Stimulated activated CD8-positive, alpha-beta memory T cell treated with anti-CD3 and anti-CD28 coated beads, Interleukin-12 subunit alpha, Interleukin-12 subunit beta, amount 100 ng/mL, for 24 hours (primary cell): ENCODE results near the gene MACROD1.
"Not testable (repeated sequence)": the region's sequence is repeated elsewhere in the genome, so short reads cannot be mapped to it uniquely, and the experiment has no call there.

Experiments used
- DNase-seq: peaks from one replicate; pipeline ENCODE4 v3.0.0-alpha.2; 2020; ENCODE audit errors: extremely low read depth

Gene MACROD1

GRCh38 chr11:64058494-64058893 lies 107.4 kb downstream of the MACROD1 start:
- no peak for DNase-seq

- DNase-seq, result no peak
Observed at GRCh38 chr11:64057890-64058289, 108.0 kb downstream of the MACROD1 start.

DNA sequence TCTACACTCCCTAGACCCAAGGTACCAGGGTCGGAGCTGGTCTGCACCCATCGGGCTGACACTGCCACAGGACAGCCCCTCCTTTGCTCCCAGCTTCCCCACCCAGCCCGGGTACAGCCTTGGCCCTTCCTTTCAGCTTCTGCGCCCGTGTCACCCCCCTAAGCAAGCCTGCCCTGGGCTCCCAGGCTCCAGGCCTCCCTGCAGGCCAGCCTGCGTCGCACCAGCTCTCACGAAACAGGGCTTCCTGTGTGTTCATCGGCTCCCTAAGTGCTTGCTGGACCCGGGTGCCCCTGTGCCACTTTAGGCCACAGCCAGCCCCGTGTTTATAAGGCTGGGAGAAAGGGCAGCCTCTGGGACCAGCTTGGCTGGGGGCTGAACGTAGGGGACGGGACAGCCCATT lies 109.1 kb downstream of the MACROD1 start:
- DNase-seq, result no peak

DNA sequence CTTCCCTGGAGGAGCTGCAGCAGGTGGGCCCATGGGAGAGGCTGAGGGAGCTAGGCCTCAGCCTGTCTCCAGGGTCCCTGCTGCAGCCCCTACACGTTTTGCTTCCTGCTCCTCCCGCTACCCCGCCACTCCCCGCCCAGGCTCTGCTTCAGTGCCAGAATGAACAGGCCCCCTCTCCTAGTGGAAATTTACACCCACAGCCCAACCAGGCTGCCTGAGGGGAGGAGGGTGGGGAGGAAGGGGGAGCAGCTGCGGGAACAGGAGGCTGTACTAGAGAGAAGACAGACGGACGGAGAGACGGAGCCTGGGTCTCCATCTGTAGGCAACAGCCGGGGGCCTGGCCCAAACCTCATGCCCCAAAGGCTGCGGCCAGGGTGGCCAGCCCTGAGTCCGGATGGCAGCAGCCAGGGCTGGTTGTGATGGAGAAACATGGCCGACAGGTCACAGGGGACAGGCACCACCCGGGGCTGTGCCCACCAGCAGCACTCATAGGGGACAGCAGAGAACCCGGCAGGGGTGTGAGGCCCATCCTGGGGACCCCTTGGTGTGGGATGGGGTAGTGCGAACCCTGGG lies 109.6 kb downstream of the MACROD1 start:
- DNase-seq, result no peak

GRCh38 chr11:64055077-64055476 lies 110.8 kb downstream of the MACROD1 start:
- no peak for DNase-seq

GRCh38 chr11:64053699-64054098 lies 112.2 kb downstream of the MACROD1 start:
- DNase-seq, result no peak

GRCh38 chr11:64052938-64053622 lies 112.8 kb downstream of the MACROD1 start:
- DNase-seq, result no peak

GRCh38 chr11:64052436-64052835 lies 113.5 kb downstream of the MACROD1 start:
- DNase-seq, result no peak

- DNase-seq, result no peak
Observed at GRCh38 chr11:64051297-64051696, 114.6 kb downstream of the MACROD1 start.

DNA sequence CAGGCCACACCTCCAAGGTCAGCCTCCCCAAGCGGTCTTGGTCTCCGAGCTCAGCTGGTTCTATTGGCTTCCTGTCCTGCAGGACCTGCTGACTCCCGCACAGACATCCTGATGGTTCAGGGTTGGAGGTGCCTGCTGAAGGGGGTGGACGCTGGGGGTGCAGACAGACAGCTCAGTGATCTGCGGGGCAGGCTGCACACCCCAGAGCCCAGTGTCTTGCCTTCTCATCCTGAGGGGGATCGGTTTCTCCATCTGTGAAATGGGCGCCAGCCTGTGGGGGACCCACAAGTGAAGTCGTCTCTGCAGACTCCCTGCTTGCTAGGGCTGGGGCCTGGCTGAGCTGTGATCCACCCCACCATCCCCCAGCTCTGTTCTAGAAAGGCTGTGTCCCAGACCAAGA lies 116.4 kb downstream of the MACROD1 start:
- DNase-seq, result no peak

GRCh38 chr11:64048042-64048854 lies 117.7 kb downstream of the MACROD1 start:
- no peak for DNase-seq

DNA sequence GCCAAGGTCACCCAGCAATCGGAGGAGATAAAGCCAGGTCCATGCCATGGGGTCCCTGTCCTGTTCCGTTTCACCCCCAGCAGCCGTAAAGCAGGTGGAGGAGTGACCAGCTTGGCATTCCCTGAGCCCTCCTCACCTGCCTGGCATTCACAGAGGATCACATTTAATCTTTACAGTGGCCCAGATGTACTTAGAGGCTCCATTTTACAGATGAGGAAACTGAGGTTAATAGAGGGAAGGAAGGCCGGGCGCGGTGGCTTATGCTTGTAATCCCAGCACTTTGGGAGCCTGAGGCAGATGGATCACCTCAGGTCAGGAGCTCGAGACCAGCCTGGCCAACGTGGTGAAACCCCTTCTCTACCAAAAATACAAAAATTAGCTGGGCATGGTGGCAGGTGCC lies 118.5 kb downstream of the MACROD1 start:
- DNase-seq, result not testable (repeated sequence)

DNA sequence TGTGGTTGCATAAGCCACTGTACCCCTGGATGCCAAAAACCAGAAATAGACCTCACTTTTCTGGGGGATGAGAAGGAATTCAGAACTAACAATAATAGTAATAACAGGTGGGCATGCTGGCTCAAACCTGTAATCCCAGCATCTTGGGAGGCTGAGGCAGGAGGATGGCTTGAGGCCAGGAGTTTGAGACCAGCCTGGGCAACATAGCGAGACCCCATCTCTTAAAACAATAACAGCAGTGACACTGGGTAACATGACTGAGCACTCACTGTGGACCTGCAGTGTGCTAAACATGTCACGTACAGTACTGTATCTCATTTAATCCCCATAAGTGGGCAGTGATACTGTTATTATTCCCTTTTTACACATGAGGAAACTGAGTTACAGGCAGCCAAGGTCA lies 120.2 kb downstream of the MACROD1 start:
- no peak for DNase-seq

DNA sequence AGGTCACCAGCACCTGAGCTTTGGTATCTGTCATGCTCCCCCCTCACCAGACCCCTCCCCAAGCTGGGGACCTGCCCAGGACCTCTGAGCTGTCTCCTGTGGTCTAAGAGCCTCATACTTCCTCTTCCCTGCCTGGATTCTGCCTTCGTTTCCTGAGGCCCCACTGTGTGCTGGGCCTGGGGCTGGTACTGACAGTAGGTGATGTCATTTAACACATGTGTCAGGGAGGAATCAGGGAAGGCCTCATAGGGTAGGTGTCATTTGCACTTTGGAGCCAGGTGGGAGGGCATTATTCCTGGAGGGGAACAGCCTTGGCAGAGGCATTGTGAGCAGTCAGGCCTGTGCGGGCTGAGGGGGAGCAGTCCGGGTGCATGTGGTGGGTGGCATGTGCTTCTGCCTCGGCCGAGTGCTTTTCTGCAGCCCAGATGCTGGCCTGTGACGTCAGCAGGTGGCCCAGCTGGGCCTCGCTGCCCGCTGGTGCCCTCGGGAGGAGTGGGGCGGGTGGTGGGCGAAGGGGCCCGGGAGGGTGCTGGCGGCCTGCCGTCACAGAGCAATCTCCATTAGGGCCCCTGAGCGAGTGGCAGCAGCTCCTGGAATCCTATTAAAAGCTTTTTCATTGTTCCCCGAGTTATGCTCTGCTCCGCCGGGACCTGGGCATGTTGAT lies 121.1 kb downstream of the MACROD1 start:
- no peak for DNase-seq

DNA sequence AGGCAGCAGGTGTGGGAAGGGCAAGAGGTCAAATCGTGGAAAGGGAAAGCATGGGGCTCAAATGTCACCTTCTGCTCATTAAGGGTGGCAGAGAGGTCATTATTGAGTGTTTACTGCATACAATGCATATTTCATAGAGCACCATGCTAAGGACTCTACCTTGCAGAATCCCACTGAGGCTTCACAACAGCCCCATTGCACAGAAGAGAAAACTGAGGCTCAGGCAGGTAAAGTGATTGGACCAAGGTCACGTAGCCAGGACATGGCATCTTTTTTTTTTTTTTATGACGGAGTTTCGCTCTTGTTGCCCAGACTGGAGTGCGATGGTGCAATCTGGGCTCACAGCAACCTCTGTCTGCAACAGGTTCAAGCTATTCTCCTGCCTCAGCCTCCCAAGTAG lies 122.4 kb downstream of the MACROD1 start:
- DNase-seq, result no peak

- DNase-seq, result no peak
Observed at GRCh38 chr11:64042301-64042700, 123.6 kb downstream of the MACROD1 start.

- no peak for DNase-seq
Observed at GRCh38 chr11:64041846-64042245, 124.1 kb downstream of the MACROD1 start.

DNA sequence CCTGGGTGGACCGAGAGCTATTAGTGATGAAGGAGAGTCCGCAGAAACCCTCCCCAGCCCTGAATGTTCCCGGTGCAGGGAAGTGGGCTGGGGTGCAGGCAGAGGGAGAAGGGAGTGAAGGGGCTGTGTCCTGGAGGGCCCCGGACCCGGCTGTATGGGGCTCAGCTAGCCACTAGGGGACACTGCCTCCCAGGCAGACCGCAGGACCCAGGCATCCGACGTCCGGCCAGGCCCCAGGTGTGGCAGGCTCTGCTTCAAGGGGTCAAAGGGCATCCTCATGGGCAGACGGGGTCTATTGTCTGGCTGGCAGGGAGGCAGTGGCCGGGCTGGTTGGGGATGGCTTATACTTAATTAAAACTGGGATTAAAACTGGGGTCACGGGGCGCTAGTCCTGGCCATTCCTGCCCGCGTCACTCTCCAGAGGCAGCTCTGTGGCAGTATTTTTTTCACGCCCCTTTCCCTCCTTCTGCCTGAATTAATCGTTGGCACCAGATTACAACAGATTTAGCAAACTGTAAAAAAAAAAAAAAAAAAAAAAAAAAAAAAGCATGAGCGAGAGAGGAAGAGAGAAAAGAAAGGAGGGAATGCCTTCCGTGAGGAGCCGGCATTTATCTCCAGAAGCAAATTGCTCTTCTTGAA lies 125.1 kb downstream of the MACROD1 start:
- no peak for DNase-seq

GRCh38 chr11:64039012-64039665 lies 126.8 kb downstream of the MACROD1 start:
- DNase-seq, result no peak

DNA sequence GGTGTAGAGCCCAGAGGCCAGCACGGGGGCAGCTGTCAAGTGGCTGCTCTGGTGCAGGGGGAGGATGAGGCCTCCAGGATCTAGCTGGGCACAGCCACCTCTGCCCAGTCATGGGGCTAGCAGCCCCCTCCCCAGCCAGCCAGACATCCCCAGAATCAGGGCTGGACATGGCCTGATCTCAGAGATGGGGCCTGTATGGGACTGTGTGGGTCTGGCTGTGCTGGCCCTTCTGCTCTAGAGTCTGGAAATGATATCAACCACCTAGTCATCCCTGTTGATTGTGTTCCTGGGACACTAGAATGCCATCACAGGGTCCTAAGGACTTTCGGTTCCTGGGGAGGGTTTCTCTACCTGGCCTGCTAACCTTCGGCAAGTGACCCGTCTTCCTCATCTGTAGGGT lies 127.4 kb downstream of the MACROD1 start:
- no peak for DNase-seq

DNA sequence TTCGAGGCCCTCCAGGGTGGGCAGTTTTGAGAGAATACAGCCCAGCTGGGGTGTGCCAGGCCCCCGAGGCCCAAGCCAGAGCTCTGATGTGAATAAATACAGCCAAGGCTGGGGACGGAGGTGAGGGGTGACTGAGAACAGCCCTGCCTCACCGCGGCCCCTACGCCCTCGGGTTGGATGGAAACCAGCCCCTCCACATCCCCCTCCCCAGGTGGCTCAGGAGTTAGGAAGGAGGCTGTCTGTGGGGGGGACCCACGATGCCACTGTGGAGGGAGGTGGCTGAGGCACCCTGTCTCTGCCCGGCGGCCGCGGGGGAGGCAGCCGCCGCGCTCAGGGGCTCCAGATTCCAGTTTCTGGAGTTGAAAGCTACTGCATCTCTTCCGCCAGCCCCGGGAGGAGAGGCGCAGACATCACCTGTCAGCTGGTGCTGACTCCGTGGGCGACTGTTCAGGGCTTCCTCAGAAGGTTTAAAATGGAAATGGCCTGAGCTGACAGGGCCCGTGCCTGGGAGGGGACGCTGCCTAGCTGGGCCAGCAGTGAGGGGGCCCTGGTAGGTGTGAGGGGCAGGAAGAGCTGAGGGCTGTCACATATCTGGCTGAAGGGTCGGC lies 128.8 kb downstream of the MACROD1 start:
- DNase-seq, result no peak
